GM19463 (cell line): Measurements from ENCODE around the gene SLC4A8.

ENCODE experiments used
- ATAC-seq: cut with Tn5 transposase; IDR thresholded peaks from one replicate; pipeline ENCODE4 v1.9.1; 2021; ENCODE audit warnings: mild to moderate bottlenecking, moderate library complexity; ENCODE audit not compliant: unreplicated experiment

SLC4A8 gene

DNA sequence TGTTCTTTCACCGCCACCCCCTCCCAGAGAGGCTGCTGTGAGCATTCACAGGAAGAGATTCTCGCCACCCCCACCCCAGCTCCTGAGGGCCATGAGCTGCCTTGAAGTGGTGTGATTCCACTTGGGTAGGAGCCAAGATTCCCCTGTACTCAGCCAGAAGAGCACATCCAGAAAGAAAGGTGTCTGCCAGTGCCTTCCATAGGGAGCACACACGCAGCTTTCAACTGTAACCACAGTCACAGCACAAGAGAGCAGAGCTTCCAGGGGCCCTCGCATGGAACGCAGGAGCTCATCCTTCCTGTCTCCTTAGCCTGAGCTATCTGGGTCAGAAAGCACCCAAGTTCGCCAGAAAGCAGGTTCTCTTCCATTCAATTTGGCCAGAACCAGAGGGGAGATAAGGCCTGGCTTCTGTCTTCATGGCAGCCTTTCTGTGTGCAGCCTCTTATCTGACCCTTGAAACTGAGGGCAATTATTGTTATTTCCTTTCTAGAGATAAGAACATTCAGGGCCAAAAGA, 99.8 kb downstream of the SLC4A8 start:
- ATAC-seq, result no peak

DNA sequence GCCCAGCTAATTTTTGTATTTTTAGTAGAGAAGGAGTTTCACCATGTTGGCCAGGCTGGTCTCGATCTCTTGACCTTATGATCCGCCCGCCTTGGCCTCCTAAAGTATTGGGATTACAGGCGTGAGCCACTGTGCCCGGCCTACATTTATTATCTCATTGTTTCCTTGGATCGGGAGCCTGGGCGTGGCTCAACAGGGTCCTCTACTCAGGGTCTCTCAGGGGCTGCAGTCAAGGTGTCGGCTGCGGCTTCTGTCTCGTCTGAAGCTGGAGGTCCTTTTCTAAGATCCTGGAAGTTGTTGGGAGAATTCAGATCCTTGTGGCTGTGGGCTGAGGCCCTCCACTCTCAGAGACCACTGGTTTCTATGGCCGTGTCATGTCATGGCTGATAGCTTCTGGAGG, 100.9 kb downstream of the SLC4A8 start:
- ATAC-seq, result no peak

DNA sequence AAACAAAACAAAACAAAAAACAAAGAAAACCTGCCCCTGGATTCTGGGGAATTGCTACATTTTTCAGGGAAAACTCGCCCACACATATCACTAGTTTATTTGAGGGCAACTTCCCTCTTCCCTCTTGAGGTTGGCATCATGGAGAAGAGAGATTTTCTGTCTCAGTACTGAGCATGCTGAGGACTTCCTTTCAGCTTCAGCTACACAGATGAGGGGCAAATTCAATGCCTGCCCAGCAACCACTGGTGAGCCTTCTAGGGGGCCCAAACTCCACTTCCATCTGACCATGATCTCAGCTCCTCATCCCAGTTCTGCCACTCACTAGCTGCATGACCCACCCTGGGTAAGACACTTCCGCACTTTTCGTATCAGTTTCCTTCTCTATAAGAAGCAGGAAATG, 103.3 kb downstream of the SLC4A8 start:
- ATAC-seq, result no peak

DNA sequence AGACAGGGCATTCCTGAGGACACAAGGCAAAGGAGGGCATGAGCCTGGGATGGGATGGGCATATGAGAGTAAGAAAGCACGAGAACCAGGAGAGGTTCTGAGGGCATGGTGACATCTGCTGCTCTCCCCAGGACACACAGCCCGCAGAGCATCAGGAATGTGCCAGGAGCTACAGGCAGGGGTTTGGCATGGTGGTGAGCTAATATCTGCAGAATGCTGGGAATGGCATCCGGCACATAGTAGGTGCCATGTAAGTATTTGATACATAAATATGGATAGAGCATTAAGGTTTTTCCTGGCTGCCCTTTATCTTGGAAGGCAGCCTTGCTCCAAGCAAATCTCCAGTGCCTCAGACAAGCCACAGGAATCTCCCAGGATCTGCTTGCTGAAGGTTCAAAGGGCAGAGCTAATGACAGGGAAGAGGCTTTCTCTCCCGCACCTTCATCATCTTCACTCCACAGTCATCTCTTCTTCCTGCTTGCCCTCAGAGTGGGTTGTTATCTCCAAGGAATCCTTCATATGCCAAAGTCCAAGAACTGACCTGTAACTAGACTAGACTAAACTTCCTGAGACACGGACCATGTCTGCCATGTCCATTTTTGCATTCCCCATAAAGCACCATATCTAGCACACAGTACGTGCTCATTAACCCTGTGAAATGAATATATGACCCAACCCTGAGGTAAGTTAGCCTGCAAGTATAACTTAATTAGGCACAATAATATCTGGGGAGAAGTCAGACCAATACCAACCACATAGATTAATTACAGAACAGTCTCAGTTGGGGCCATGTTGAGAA, 104.4 kb downstream of the SLC4A8 start:
- ATAC-seq, result no peak

DNA sequence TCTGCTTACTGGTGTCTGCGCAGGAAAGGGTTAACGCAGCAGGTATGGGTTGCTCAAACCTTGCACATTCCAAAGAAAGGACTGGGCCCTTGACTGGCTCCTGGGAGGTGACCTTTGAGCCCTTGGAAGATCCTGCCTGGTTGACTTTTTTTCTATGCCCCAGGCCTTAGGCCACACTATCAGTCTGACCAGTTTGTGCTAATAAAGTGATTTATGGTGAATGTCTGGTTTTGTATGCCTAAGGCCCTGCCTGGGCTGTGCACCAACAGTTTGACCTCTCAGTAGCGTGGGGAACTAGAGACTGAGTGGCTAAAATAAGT, 105.0 kb downstream of the SLC4A8 start:
- ATAC-seq, result no peak

DNA sequence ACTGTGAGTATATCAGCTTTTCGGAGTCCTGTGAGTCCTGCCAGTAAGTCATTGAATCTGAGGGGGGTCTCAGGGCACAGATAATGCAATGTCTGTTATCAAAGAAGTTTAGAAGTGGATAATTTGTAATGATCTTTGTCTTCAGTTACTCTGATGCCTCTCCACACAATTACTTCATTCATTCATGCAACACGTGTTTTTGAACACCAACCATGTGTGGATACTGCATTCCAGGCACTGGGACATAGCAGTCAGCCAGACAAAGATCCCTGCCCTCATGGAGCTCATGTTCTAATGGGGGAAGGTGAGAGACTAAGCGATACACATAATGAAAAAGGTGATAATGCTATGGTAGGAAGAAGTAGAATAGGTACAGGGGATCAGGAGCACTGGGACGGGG, 105.6 kb downstream of the SLC4A8 start:
- ATAC-seq, result no peak

DNA sequence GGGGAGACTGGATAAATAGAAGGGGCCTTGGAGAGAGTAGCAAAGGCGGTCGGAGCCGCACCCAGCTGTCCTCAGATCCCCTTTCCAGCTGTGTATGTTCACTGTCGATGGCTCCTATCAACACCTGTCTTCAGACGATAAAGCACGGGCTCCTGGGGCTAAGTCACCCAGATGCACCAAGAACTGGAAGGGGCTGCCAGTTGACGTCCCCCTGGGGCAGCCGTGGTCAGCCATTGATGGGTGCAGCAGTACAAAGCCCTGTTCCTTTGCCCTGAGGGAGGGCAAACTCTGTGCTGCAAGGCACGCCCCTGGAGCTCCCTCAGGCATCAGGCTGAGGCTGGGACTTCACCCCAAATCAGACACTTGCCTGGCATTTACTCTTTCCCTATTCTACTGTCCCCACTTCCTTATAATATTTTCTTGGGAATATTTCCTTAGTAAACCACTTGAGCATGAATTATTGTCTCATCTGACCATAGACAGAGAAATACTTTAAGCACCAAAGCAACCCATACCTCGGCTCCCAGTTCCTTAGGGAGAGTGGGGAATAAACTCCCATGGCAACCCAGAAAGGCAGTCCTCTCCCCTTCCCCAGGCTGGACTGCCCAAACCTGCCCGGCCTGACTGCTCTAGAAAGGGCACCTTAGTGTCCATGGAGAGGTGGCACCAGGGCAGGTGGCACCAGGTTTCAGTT, 106.8 kb downstream of the SLC4A8 start:
- ATAC-seq, result no peak

DNA sequence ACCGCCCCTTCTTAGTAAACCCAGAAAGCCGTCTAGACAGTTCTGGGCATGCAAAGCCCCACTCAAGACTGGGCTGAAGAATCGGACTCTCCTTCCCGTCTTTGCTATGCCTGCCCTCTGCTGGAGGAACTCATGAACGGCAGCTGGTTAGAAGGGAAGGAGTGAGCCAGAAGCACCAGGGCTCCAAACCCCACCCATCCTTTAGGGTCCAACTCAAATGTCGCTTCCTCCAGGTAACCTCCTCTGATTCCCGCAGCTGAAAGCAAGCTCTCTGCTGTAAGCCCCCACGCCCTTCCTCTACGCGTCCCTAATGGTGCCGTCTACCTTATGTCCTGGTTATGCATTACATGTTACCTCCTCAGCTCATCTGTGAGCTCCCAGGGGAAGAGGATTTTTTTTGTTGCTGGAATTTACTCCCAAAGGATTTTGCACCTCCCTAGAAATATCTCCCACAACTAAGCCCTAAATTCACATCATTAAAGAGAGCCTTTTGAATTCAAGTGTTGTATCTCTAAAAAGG, 107.4 kb downstream of the SLC4A8 start:
- peak; percentile 56 for ATAC-seq

DNA sequence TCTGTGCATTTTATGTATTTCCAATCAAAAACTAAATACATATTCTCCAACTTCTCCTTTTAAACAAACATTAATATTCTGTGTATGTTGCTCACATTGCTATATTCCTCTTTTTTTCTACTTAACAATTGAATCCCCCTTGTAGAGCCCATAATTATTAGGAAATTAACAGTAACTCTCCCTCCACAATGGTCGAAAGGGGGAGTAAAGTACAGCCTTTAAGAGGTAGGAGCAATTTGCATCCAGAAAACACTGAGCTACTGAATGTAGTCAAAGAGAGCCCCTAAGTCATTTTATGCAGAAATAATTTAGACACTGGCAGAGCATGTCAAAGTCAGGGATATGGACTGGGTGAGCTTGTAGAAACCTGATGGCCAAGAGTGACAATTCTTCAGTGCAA, 109.2 kb downstream of the SLC4A8 start:
- no peak for ATAC-seq

DNA sequence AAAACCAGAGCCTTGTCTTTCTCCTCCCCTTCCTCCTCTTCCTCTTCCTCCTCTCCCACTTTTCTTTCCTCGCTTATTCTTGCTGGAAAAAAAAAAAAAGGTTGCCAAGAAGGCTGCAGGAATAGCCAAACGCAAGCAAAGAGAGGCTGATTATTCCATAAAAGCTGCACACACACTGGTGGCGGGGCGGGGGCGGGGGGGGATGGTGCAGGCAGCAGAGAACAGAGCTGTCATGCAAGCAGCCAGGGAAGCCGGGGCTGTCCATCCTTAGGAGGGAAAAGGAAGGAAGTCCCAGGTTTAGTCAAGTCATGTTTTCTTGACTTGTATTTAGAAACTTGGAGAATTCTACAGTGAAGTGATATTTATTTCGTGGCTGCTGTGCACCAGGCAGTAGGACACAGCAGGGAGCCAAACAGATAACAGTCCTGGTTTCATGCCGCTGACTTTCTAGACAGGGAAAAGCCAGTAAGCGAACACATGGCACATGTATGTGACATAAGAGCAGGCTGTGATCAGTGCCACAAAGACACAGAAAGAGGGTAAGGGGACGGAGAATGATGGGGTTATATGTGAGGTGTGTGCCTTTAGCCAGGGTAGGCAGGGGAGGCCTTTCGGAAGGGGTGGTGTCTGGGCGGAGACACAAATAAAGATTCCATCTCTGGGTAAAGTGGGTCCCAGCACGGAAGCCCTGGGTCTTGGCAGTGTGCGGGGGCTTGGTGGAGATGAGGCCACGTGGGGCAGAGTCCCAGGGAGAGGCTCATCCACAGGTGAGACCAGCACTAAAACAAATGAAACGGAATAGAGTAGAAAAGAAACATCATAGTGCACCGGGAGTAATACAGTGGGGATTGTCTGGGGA, 109.8 kb downstream of the SLC4A8 start:
- ATAC-seq, result no peak

DNA sequence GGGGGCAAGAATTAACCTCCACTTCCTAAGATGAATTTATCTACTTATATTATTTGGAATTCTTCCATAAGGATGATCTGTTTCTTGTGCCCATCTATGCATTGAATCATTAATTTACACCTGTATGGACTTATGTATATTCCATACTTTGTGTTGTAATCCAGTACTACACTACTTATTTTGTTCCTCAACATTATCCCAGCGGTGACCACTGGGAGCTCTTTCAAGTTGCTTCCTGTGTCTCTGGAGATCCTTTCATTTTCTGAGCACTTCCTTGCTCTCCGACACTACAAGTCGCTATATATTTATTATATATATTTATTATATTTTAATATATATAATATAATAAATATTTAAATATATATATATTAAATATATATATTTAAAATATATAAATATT, 111.5 kb downstream of the SLC4A8 start:
- ATAC-seq, result no peak

DNA sequence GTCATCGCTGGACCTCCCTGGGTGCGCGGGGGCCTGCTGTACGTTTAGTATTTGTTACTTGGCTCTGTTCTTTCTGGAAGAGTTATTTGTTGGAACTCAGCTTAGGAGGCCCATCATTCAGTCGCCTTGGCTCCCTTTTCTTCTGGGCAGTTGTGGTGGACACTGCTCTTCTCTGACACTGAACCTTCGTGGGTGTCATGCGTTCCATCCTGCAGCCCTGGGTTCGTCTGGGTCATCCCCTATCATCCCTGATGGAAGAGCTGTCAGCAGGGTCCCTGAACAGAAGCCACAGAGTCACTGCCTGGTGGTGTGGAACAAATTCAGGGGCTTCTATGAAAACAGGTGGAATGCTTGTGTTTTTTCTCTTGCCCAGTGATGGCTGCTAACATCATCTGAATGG, 113.5 kb downstream of the SLC4A8 start:
- no peak for ATAC-seq

DNA sequence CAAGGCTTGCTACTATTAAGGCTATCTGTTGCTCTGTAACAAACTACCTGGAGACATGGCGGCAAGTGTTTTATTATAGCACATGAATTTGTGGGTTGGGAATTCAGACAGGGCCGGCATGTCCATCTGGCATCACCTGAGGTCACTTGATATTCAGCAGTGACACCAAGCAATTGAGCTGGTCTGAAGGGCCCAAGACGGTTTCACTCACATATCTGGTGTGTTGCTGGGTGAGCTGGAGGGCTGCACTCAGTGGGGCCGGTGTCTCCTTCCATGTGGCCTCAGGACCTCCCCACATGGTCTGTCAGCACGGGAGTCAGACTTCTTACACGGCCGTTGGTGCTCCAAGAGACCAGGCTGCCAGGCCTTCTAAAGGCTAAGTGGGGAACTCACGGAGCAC, 114.0 kb downstream of the SLC4A8 start:
- no peak for ATAC-seq

DNA sequence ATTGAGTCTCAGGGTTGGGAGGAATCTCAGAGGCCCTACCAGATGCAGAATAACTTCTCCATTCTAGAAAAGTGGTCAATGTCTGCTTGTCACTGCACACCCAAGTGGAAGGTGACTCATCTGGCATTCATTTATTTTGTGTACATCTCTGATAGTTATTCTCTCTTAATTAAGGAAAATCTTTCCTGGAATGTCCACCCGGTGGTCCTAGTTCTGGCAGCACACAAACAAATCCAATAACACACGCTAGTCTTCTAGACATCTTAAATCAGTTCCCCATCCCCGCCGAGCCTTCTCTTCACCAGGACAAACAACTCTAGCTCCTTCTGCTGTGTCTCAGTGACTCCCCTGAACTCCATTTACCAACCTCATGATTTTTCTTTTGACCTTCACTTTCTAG, 116.4 kb downstream of the SLC4A8 start:
- ATAC-seq, result no peak

DNA sequence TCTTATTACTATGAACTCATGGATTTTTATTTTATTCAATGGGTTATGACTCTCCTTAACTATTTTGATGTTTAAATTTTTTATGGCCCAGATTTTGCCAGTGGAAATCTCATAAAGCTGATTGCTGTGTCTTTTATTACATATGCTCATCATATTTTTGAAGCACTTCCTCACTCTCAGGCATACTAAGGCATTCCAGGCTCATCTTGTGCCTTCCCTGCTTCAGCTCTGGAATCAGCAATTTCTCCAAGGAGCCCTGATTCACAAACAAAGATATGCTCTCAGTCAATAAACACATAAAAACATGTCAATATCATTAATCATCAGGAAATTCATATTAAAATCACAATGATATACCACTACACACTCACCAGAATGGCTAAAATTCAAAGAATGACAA, 121.5 kb downstream of the SLC4A8 start:
- no peak for ATAC-seq

DNA sequence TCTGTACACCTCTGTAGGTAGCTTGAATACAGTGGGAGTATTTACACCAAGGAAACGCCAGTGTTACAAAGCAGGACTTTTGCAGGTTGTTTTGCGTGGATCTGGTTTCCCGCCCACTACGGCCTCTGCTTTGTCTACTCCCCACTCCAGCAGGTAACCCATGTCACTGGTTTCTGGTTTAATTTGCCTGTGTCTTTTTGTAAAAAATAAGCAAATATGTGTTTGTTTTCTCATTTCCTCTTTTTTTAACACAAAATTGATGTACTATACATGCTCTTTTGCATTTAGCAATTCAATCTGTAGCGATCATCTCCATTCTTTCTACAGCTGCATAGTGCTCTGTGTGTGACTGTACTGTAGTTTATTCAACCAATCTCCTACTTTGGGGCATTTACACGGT, 123.0 kb downstream of the SLC4A8 start:
- ATAC-seq, result no peak

DNA sequence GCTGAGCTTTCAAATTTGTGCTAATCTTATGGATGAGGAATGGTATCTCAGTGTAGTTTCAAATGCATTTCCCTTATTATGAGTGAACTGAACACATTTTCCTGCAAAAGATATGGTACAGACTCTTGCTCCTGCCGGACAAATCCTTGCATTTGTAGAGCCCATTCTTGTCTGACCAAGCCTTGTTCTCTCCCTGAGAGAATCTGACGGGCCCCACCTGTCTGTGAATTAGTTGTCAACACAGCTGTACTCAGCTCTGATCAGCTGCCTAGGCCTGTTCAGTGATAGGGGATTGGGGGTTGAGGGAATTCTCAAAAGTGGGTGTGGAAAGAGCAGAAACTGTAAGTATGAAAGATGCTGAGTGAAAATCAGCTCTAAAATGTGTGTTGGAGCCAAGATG, 123.6 kb downstream of the SLC4A8 start:
- no peak for ATAC-seq

DNA sequence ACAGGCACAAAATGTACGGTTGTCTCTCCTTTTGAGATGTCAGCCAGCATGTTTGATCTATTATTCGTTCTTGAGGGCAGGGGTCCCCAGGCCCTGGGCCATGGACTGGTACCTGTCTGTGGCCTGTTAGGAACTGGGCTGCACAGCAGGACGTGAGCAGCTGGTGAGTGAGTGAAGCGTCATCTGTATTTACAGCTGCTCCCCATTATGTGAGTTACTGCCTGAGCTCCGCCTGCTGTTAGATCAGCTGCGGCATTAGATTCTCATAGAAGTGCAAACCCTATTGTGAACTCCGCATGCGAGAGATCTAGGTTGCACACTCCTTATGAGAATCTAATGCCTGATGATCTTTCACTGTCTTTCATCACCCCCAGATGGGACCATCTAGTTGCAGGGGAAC, 125.0 kb downstream of the SLC4A8 start:
- ATAC-seq, result no peak
